Activated naive CD8-positive, alpha-beta T cell treated with anti-CD3 and anti-CD28 coated beads, Interleukin-2, amount 10 ng/mL, durations not matched to agents 7 days and 5 days (primary cell): ENCODE measurements around the gene GRIA1. TPM values are rescaled to one million over a fixed set of nuclear protein-coding genes. Genes with fewer than 3 reads are reported as not detected.

ENCODE experiments used
- ATAC-seq: fragments of 150-1000 bp; cut with Tn5 transposase; one replicate; pipeline ENCODE4 v1.10.0; 2021; ENCODE audit warnings: low read depth, moderate library complexity
- POLR2A ChIA-PET: fragments of 350-600 bp; sonication (Branson Sonifier 250); formaldehyde crosslinking; loops from one replicate; lab custom pipeline; 2021; ENCODE audit warnings: antibody characterized with exemption; lab: Charles Lee
- DNase-seq: peaks from one replicate; pipeline ENCODE4 v3.0.0; 2021
- H3K27ac Mint-ChIP-seq: one replicate; pipeline ENCODE4 v1.8.0; 2022; ENCODE audit warnings: mild to moderate bottlenecking, mixed read lengths
- H3K27me3 Mint-ChIP-seq: one replicate; pipeline ENCODE4 v1.8.0; 2022; ENCODE audit warnings: mild to moderate bottlenecking, moderate library complexity, mixed read lengths
- H3K36me3 Mint-ChIP-seq: one replicate; pipeline ENCODE4 v1.8.0; 2021; ENCODE audit warnings: mild to moderate bottlenecking, mixed read lengths
- H3K4me1 Mint-ChIP-seq: one replicate; pipeline ENCODE4 v1.8.0; 2021; ENCODE audit warnings: mixed read lengths
- H3K4me3 Mint-ChIP-seq: one replicate; pipeline ENCODE4 v1.8.0; 2022; ENCODE audit warnings: mild to moderate bottlenecking, moderate library complexity, mixed read lengths
- H3K9me3 Mint-ChIP-seq: one replicate; pipeline ENCODE4 v1.8.0; 2021; ENCODE audit warnings: mixed read lengths
- total RNA-seq, 2 experiments: library from RNA; stranded (reverse); gene quantifications; one replicate each; pipeline ENCODE4 v1.2.3, GENCODE V29; 2021

Gene GRIA1
- total RNA-seq, 2 experiments from 2014 or later, result not detected

DNA sequence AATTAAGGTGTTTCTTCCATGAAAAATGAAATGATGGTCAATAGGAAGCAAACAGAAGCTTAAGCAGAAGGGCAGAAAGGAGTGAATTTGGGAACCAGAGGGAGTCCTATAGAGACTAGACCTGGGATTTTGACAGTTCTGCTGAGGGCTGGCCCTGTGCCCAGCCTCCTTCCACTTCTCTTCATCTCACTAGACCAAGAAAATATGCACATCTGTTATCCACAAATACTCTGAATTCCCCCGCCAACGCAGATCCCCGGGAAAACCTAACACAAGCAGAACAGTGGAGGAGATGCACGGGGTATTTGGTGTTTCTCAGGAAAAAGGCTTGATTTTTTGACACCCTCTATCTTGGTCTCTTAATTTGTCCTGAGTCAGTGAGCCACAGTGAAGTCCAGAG, 22.7 kb downstream of the GRIA1 start:
- Mint-ChIP-seq H3K27ac (no peak overlapping the region), H3K27me3 (peaks cover 2% of the 10 kb centered on the region), H3K36me3 (no peaks in the 10 kb centered on the region), H3K9me3 (peaks cover 6% of the 10 kb centered on the region), H3K4me3 (no peak overlapping the region), H3K4me1 (no peaks in the 10 kb centered on the region)
- POLR2A ChIA-PET, result no interaction called here
- ATAC-seq (no peak), DNase-seq (no peak)

DNA sequence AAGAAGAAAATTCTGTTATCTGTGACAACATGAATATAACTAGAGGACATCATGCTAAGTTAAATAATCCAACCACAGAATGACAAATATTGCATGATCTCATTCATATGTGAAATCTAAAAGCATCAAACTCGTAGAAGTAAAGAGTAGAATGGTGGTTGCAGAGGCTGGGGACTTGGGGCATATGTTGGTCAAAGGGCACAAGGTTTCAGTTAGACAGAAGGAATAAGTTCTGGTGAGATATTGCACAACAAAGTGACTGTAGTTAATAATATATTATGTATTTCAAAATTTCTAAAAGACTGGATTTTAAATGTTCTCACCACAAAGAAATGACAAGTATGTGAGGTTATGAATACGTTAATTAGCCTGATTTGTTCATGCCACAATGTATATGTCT, 24.8 kb downstream of the GRIA1 start:
- peaks cover 4% of the 10 kb centered on the region for H3K9me3 Mint-ChIP-seq
- H3K4me3 Mint-ChIP-seq, result no peak overlapping the region
- no peak for ATAC-seq
- no peak for DNase-seq
- POLR2A ChIA-PET, result no interaction called here
- no peaks in the 10 kb centered on the region for H3K36me3 Mint-ChIP-seq
- peaks cover 2% of the 10 kb centered on the region for H3K27me3 Mint-ChIP-seq
- H3K27ac Mint-ChIP-seq, result no peak overlapping the region
- no peaks in the 10 kb centered on the region for H3K4me1 Mint-ChIP-seq

DNA sequence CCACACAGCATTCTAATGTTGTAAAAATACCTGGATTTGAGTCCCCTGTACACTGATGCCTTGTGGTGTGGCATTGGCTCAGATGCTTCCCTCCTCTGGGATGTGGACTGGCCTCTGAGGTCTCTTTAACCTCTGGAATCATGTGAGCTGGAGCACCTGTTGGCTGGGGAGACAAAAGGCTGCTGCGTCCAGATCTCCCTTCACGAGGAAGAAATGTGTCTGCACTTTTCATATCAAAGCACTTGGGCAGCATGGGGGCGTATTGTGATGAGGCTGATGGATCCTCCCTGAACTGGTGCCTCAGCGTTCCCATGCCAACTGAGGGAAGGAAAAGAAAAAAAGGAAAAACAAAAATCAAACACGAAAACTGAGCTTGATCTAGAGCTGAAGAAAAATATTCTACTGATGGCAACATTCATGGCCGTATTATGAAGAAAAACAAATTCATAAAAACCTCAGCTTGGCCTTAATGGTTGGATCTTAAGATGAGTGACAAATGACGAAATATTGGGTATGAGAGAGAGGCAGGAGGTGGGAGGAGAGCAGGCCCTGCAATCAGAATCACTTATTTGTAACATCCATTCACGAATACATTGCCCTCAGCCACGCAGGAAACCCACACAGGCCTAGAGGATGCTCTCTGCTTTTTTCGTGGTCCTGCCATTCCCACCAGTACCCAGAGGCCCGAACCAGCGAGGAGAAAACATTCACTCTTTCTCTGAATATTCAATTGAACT, 26.2 kb downstream of the GRIA1 start:
- Mint-ChIP-seq H3K4me1 (no peaks in the 10 kb centered on the region), H3K9me3 (peaks cover 4% of the 10 kb centered on the region), H3K4me3 (no peak overlapping the region), H3K27me3 (peaks cover 2% of the 10 kb centered on the region), H3K27ac (no peak overlapping the region), H3K36me3 (no peaks in the 10 kb centered on the region)
- DNase-seq (no peak), ATAC-seq (no peak)
- POLR2A ChIA-PET, result no interaction called here

DNA sequence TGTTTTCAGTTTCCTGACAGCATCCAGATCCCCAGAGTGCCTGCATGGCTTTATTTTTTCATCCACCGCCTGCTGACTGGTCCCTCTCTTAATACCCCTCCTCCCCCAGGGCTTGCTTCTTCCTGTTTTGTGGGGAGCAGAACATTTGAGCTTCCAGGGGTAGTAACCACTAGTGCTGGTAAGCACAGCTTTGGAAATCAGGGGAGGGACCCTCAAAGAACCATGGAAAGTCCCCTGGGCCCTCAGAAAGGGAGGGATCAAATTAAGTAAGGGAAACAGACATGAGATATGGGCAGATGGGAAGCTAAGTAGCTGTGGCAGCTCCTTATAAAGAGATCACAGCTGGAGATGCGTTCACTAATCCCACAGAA, 26.8 kb downstream of the GRIA1 start:
- Mint-ChIP-seq H3K4me3 (no peak overlapping the region), H3K36me3 (no peaks in the 10 kb centered on the region), H3K27ac (no peak overlapping the region), H3K9me3 (peaks cover 4% of the 10 kb centered on the region), H3K27me3 (peaks cover 2% of the 10 kb centered on the region), H3K4me1 (no peaks in the 10 kb centered on the region)
- no peak for ATAC-seq
- no peak for DNase-seq
- POLR2A ChIA-PET, result no interaction called here

DNA sequence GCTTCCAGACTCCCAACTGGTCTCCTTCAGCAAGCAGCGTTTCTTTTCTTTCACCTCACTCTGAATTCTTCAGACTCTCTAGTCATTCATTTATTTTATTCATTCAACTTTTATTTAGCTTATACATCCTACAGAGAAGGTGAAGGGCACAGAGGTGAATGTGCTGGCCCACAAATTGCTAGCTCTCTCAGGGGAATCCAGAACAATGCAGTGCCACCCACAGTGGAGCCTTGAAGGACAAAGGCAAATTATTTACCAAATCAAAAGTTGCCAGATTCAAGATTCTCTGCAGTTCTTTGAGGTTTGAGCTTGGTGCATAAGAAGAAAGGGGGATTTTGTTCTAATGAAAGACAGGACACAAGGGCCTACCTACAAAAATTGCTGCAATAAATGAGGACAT, 29.7 kb downstream of the GRIA1 start:
- Mint-ChIP-seq H3K9me3 (peaks cover 2% of the 10 kb centered on the region), H3K4me1 (no peaks in the 10 kb centered on the region), H3K36me3 (no peaks in the 10 kb centered on the region), H3K27ac (no peak overlapping the region), H3K27me3 (peaks cover 2% of the 10 kb centered on the region), H3K4me3 (no peak overlapping the region)
- POLR2A ChIA-PET, result no interaction called here
- ATAC-seq (no peak), DNase-seq (no peak)

DNA sequence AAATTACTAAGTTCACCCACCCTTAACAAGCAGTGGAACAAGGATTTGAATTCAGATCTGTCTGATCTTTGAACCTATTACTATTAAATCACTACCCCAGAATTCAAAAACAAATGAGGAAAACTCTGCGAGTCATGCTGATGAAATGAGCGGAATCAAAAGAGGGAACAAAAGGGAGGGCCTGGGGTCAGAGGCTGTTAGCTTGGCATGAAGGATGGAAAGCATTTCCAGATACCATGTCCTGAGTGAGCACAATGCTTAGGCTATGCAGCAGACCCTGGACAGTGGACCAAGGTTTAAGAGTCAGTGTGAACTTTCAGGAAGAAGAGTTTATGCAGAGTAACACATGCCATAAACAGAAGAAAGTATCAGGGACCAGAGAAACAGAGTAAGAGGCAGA, 30.5 kb downstream of the GRIA1 start:
- Mint-ChIP-seq H3K4me1 (no peaks in the 10 kb centered on the region), H3K4me3 (no peak overlapping the region), H3K27me3 (no peaks in the 10 kb centered on the region), H3K36me3 (no peaks in the 10 kb centered on the region), H3K27ac (no peak overlapping the region), H3K9me3 (no peaks in the 10 kb centered on the region)
- DNase-seq, result no peak
- POLR2A ChIA-PET, result no interaction called here
- ATAC-seq, result no peak

DNA sequence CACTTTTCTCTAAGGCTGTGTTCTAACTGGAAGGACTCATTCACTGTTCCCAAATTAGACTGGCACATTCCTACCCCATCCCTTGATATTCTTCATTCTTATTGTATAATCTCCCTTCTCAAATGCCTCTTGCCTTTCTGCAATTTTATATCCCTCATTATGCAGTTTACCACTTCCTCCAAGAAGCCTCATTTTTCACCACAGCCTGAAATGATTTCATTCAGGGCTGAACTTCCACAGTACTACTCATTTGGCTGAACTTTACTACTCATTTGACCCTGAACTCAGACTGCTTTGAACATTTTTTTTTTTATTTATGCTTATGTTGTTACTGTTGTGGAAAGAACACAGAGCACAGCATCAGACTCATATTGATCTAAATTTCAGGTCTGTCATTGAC, 32.7 kb downstream of the GRIA1 start:
- Mint-ChIP-seq H3K36me3 (no peaks in the 10 kb centered on the region), H3K4me1 (no peaks in the 10 kb centered on the region), H3K4me3 (no peak overlapping the region), H3K27ac (no peak overlapping the region), H3K9me3 (no peaks in the 10 kb centered on the region), H3K27me3 (no peaks in the 10 kb centered on the region)
- DNase-seq (no peak), ATAC-seq (no peak)
- POLR2A ChIA-PET, result no interaction called here

DNA sequence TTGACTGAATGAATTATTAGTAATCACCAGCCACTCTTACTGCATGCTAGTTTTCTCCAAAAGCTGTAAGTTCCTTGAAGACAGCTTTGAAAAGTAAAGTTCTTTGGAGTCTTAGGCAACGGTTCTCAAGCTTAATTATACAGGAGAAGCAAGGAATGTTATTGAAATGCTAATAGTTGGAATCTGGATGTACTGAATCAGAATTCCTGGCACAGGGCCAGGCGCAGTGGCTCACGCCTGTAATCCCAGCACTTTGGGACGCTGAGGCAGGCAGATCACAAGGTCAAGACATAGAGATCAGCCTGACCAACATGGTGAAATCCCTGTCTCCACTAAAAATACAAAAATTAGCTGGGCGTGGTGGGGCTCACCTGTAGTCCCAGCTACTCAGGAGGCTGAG, 33.4 kb downstream of the GRIA1 start:
- Mint-ChIP-seq H3K4me1 (no peaks in the 10 kb centered on the region), H3K27me3 (no peaks in the 10 kb centered on the region), H3K4me3 (no peak overlapping the region), H3K36me3 (no peaks in the 10 kb centered on the region), H3K27ac (no peak overlapping the region), H3K9me3 (no peaks in the 10 kb centered on the region)
- POLR2A ChIA-PET, result no interaction called here
- ATAC-seq (no peak), DNase-seq (no peak)

DNA sequence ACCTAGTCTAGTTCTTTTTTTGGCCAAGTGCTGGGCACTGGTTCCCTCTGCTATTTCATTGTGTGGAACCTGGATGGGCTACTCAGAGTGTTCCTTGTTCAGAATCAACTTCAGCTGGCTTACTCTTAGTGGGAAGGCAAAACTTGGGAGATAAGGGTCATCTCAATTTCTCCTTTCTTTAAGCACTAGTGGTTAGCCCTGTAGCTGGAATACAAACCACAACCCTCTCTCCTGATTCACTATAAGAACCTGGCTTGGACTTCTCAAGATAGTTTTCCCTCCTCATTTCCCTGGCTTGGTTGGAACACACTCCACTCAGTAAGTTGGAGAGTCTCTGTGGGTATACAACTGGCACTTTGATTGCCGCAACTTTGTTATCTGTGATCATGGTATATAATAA, 35.1 kb downstream of the GRIA1 start:
- no peak for DNase-seq
- Mint-ChIP-seq H3K4me3 (no peak overlapping the region), H3K9me3 (no peaks in the 10 kb centered on the region), H3K27ac (no peak overlapping the region), H3K36me3 (no peaks in the 10 kb centered on the region), H3K4me1 (no peaks in the 10 kb centered on the region), H3K27me3 (no peaks in the 10 kb centered on the region)
- POLR2A ChIA-PET, result no interaction called here
- ATAC-seq, result no peak

DNA sequence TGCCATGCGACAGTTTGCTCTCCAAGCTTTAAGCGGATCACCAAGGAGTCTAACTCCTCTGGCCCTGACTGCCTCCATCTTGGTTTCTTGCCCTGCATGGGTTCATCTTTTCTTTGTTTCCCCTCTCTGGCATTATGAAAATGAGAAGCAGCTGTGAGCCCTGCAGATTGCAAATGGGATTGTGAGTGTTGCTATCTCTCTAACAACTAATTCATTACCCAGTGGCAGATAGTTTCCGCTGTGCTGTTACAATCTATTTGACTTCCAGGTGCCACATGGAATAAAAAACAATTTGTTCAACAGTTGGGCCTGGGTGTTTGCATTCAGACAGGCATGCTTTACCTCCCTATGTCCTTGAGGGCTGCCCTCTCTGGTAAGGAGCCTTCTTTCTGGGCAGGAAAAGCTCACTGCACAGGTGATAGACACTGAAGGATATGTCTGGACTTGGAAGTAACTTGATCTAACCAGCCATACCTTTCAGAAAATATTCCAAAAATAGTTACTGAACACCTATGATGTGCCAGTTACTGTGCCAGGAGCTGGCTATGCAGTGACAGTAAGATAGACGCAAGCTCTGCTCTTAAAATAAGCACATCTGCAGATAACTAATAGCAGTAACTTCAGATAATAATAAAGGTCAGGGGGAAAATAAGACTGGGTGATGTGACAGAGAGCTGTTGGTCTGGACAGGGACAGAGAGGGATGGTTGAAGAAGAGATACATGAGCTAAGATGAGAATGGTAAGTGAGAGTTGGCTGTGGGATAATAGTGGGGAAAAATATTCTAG, 40.1 kb downstream of the GRIA1 start:
- ATAC-seq (no peak), DNase-seq (no peak)
- POLR2A ChIA-PET, result no interaction called here
- no peak overlapping the region for H3K4me3 Mint-ChIP-seq
- no peak overlapping the region for H3K27ac Mint-ChIP-seq
- H3K4me1 Mint-ChIP-seq, result no peaks in the 10 kb centered on the region
- H3K9me3 Mint-ChIP-seq, result no peaks in the 10 kb centered on the region
- H3K36me3 Mint-ChIP-seq, result no peaks in the 10 kb centered on the region
- no peaks in the 10 kb centered on the region for H3K27me3 Mint-ChIP-seq

DNA sequence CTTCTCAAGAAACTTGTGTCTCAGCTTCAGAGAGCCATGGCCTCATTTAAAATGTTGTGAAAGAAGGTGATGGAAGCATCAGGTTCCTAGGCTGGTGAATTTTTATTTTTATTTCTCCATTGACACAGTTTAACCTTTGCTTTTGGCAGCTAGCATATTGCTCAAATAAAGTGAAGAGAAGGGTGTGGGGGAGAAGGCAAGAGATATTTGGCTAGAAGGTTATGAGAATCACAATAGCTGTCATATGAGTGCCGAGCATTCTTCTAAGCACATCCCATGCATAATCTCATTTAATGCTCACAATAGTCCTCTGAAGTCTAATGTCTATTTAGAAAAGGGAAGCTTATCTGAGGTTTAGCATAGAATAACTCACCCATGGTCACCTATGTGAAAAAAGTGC, 43.1 kb downstream of the GRIA1 start:
- no peak for ATAC-seq
- no peak for DNase-seq
- H3K4me1 Mint-ChIP-seq, result no peaks in the 10 kb centered on the region
- no peaks in the 10 kb centered on the region for H3K9me3 Mint-ChIP-seq
- no peaks in the 10 kb centered on the region for H3K36me3 Mint-ChIP-seq
- POLR2A ChIA-PET, result no interaction called here
- no peaks in the 10 kb centered on the region for H3K27me3 Mint-ChIP-seq
- H3K4me3 Mint-ChIP-seq, result no peak overlapping the region
- H3K27ac Mint-ChIP-seq, result no peak overlapping the region

DNA sequence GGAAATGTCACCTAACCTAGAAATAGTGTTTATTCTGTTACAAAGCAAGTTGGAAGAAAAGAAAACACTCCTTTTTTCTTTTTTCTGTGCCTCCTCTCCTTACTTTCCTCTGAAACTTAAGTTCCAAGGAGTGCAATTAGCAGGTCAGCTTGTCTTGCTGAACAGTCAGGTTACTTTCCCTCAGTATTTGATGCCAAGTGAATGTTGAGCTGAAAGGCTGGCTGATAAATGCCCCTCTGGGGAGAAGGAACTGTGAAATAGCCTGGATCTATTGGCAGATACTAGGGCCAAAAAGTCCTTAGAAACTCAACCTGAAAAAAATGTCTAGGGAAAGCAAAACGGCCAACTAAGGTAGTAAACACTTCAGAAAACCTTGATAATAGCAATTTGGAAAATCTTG, 43.6 kb downstream of the GRIA1 start:
- Mint-ChIP-seq H3K36me3 (no peaks in the 10 kb centered on the region), H3K27ac (no peak overlapping the region), H3K4me1 (no peaks in the 10 kb centered on the region), H3K4me3 (no peak overlapping the region), H3K9me3 (no peaks in the 10 kb centered on the region), H3K27me3 (no peaks in the 10 kb centered on the region)
- no peak for ATAC-seq
- no peak for DNase-seq
- POLR2A ChIA-PET, result no interaction called here

DNA sequence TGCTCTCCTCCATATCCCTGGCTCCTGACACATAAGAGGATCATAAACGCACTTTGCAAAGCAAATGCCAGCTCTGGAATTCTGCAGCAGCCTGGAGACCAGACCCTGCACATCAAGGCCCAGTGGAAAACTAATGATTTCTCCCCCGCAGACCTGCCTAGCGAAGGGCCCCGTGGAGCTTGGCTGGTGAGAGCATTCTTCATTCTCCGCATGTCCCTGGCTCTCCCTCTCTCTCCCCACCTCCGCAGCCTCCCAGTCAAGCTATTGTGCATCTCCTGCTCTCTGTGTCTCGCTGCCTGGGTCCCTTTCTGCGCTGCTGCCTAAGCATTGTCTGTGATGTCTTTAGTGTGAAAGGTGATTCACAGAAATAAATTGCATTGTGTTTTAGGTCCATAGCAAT, 46.7 kb downstream of the GRIA1 start:
- POLR2A ChIA-PET, result no interaction called here
- no peak for DNase-seq
- no peak overlapping the region for H3K4me3 Mint-ChIP-seq
- H3K9me3 Mint-ChIP-seq, result no peaks in the 10 kb centered on the region
- no peaks in the 10 kb centered on the region for H3K4me1 Mint-ChIP-seq
- ATAC-seq, result no peak
- no peaks in the 10 kb centered on the region for H3K36me3 Mint-ChIP-seq
- H3K27me3 Mint-ChIP-seq, result no peaks in the 10 kb centered on the region
- H3K27ac Mint-ChIP-seq, result no peak overlapping the region

DNA sequence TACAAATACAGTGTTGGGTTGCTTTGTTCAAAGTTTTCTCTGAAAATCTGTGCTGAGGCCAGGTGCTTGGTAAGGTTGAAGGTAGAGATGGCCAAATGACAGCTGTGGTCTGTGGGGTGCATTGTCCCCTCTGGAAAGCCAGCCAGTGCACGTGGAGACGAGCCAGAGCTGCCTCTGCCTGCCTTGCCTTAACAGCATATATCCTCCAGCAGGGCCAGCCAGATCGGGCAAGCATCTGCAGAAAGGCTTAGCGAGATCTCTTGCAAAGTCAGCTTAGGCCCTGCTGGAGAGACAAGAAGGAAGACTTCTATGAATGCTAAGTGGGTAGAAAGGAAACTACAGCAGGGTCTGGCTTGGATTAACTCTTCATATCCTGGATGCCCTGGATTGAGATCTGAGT, 49.5 kb downstream of the GRIA1 start:
- POLR2A ChIA-PET, result no interaction called here
- ATAC-seq (no peak), DNase-seq (no peak)
- Mint-ChIP-seq H3K36me3 (no peaks in the 10 kb centered on the region), H3K4me3 (no peak overlapping the region), H3K27me3 (no peaks in the 10 kb centered on the region), H3K9me3 (peaks cover 2% of the 10 kb centered on the region), H3K27ac (no peak overlapping the region), H3K4me1 (no peaks in the 10 kb centered on the region)
